ENCODE data around the gene ADAMTSL1.

The ADAMTSL1 gene

GRCh38 chr9:18811171-18811570 is 337.2 kb downstream of the ADAMTSL1 start:
- Histone ChIP-seq H4K20me1 (ENCODE audit: insufficient read depth) (no peaks in the 10 kb centered on the region), H3K27ac (no peak overlapping the region)

GRCh38 chr9:18819418-18819817 is 345.5 kb downstream of the ADAMTSL1 start:
- no peak overlapping the region for H3K4me2 ChIP-seq
- H3K79me2 ChIP-seq (ENCODE audit: insufficient read depth, low read depth), result no peaks in the 10 kb centered on the region
- H2AFZ ChIP-seq (ENCODE audit: low read depth), result no peak overlapping the region
- no peaks in the 10 kb centered on the region for H3K36me3 ChIP-seq (ENCODE audit: insufficient read depth)
- no peak overlapping the region for H3K4me3 ChIP-seq (IDR thresholded peaks at IDR 0.05; ENCODE audit: insufficient read depth, low read depth, low read length)
- H3K27me3 ChIP-seq (ENCODE audit: insufficient read depth, low read depth), result no peaks in the 10 kb centered on the region
- H3K4me1 ChIP-seq (ENCODE audit: low read depth, poor library complexity, severe bottlenecking), result peaks cover 4% of the 10 kb centered on the region
- H4K20me1 ChIP-seq (ENCODE audit: insufficient read depth), result no peaks in the 10 kb centered on the region
- no peak overlapping the region for H3K27ac ChIP-seq
- no peak for TF ChIP-seq CTCF (conservative IDR thresholded peaks at IDR 0.05; ENCODE audit: low read depth, low read length)
- H3K9ac ChIP-seq, result no peak overlapping the region

More at GRCh38 chr9:18811171-18811570, 337.2 kb downstream of the ADAMTSL1 start:
- no peaks in the 10 kb centered on the region for H3K4me1 ChIP-seq (ENCODE audit: low read depth, poor library complexity, severe bottlenecking)
- H3K79me2 ChIP-seq (ENCODE audit: insufficient read depth, low read depth), result no peaks in the 10 kb centered on the region
- H3K36me3 ChIP-seq (ENCODE audit: insufficient read depth), result no peaks in the 10 kb centered on the region
- no peak overlapping the region for H3K4me3 ChIP-seq (IDR thresholded peaks at IDR 0.05; ENCODE audit: insufficient read depth, low read depth, low read length)
- H2AFZ ChIP-seq (ENCODE audit: low read depth), result no peak overlapping the region
- H3K9ac ChIP-seq, result no peak overlapping the region
- no peak for TF ChIP-seq CTCF (conservative IDR thresholded peaks at IDR 0.05; ENCODE audit: low read depth, low read length)
- no peak overlapping the region for H3K4me2 ChIP-seq
- H3K27me3 ChIP-seq (ENCODE audit: insufficient read depth, low read depth), result no peaks in the 10 kb centered on the region

GRCh38 chr9:18820566-18821095 is 346.7 kb downstream of the ADAMTSL1 start:
- Histone ChIP-seq H3K4me3 (IDR thresholded peaks at IDR 0.05; ENCODE audit: insufficient read depth, low read depth, low read length) (no peak overlapping the region), H3K27ac (no peak overlapping the region), H4K20me1 (ENCODE audit: insufficient read depth) (no peaks in the 10 kb centered on the region), H3K27me3 (ENCODE audit: insufficient read depth, low read depth) (no peaks in the 10 kb centered on the region), H3K9ac (no peak overlapping the region), H3K36me3 (ENCODE audit: insufficient read depth) (no peaks in the 10 kb centered on the region), H2AFZ (ENCODE audit: low read depth) (no peak overlapping the region), H3K79me2 (ENCODE audit: insufficient read depth, low read depth) (no peaks in the 10 kb centered on the region), H3K4me2 (no peak overlapping the region), H3K4me1 (ENCODE audit: low read depth, poor library complexity, severe bottlenecking) (peaks cover 4% of the 10 kb centered on the region)
- TF ChIP-seq CTCF (conservative IDR thresholded peaks at IDR 0.05; ENCODE audit: low read depth, low read length), result no peak

- Histone ChIP-seq H3K4me3 (IDR thresholded peaks at IDR 0.05; ENCODE audit: insufficient read depth, low read depth, low read length) (no peak overlapping the region), H3K36me3 (ENCODE audit: insufficient read depth) (no peaks in the 10 kb centered on the region), H3K79me2 (ENCODE audit: insufficient read depth, low read depth) (no peaks in the 10 kb centered on the region), H3K4me2 (no peak overlapping the region), H2AFZ (ENCODE audit: low read depth) (no peak overlapping the region), H3K4me1 (ENCODE audit: low read depth, poor library complexity, severe bottlenecking) (peaks cover 4% of the 10 kb centered on the region), H3K9ac (no peak overlapping the region), H3K27me3 (ENCODE audit: insufficient read depth, low read depth) (no peaks in the 10 kb centered on the region), H3K27ac (no peak overlapping the region), H4K20me1 (ENCODE audit: insufficient read depth) (no peaks in the 10 kb centered on the region)
- no peak for TF ChIP-seq CTCF (conservative IDR thresholded peaks at IDR 0.05; ENCODE audit: low read depth, low read length)
These were observed 347.8 kb downstream of the ADAMTSL1 start for GRCh38 chr9:18821788-18822187.

Measured in KMS-11 (cell line).